AG04450 (cell line): Measurements from ENCODE around the gene RAD23B. TPM values are rescaled to one million over a fixed set of nuclear protein-coding genes. Genes with fewer than 3 reads are reported as not detected.

Experiments used
- CTCF ChIA-PET: fragments of 300-600, 350-600 bp; formaldehyde crosslinking; extraction: SDS; loops from one replicate; lab custom pipeline; 2022; ENCODE audit warnings: antibody characterized with exemption, inconsistent platforms; lab: Charles Lee
- POLR2A ChIA-PET: fragments of 350-600 bp; formaldehyde crosslinking; extraction: SDS; loops from one replicate; lab custom pipeline; 2021; ENCODE audit warnings: antibody characterized with exemption, inconsistent platforms; lab: Yijun Ruan, JAX
- DNase-seq: peaks from one replicate; pipeline ENCODE4 v3.0.0-alpha.2; 2011; ENCODE audit warnings: low read depth, low spot score
- H3K27ac ChIP-seq: one replicate; pipeline ENCODE4 v1.5.1; 2012; ENCODE audit warnings: low read depth, low read length, control low read depth
- H3K27me3 ChIP-seq: one replicate; pipeline ENCODE4 v1.6.0; 2012; ENCODE audit warnings: low read length; ENCODE audit not compliant: control insufficient read depth, insufficient read depth
- H3K4me3 ChIP-seq: 2 replicates; pipeline ENCODE4 v1.5.1; 2011; ENCODE audit warnings: mild to moderate bottlenecking, low read depth, low read length, control low read depth
- H3K9me3 ChIP-seq: 2 replicates; pipeline ENCODE4 v1.5.1; 2012; ENCODE audit warnings: low read length; ENCODE audit not compliant: control insufficient read depth, insufficient read depth
- polyA plus RNA-seq: library from polyadenylated mRNA; depleted of rRNA; stranded (reverse); fragments of >200 nt; gene quantifications from 2 replicates; pipeline ENCODE4 v1.2.3, GENCODE V29; 2011
- TF ChIP-seq, protein P1 (sequence below): IDR thresholded peaks from 2 replicates; pipeline ENCODE4 v1.5.1; 2011; ENCODE audit warnings: low read depth, low read length, control low read depth, inconsistent platforms

Gene RAD23B
- polyA plus RNA-seq, 1 experiment: 224 TPM

DNA sequence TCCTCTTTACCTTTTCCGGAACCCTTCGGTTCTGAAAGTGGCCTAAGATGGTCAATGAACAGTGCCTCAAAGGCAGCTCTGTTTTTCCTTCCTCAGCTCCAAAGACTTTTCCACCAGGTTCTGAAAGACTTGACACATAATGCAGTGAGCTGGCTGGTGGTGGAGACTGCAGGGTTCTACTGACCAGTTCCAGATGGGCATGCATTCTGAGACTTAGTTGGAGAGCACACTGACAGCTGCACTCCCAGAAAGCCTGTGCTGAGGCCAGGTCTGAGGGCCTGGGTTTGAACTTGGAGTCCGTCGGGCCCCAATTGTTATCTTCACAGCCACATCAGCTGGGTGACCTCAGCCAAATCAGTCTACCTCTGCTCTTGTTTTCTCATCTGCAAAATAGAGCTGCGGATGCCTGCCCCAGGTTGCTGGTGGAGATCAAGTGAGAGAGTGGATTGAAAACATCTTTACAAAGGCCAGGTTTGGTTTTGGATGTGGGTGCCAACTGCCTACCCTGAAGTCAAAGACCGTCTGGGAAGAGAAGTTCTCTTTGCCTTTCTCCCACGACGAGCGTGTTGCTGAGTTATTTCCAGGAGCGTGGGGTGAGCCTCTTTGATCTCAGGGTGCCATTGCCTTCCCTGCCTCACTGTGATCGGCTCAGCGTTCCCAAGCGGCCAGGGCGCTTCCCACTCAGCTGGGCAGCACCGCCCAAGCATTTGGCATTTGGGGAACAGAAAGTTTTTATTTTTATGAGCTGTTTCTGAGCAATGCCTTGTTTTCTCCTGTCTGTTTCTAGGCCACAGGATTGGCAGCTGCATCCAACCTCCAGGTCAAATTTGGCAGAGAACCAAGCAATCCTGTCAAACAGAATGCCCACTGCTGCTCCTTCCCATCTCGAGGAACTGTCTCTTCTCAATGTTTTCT lies 54.9 kb downstream of the RAD23B start:
- CTCF ChIA-PET: interaction anchor here (0.8 to 4.0 kb wide), 5 partner anchors 10 to 200 kb away, joined by 3 to 37 read pairs (median 4); no protein-coding TSS in a partner anchor
- DNase-seq: no peak
- H3K9me3 ChIP-seq: no peaks in the 10 kb centered on the region
- H3K4me3 ChIP-seq: no peak overlapping the region
- H3K27ac ChIP-seq: no peak overlapping the region
- TF ChIP-seq, protein P1, sequence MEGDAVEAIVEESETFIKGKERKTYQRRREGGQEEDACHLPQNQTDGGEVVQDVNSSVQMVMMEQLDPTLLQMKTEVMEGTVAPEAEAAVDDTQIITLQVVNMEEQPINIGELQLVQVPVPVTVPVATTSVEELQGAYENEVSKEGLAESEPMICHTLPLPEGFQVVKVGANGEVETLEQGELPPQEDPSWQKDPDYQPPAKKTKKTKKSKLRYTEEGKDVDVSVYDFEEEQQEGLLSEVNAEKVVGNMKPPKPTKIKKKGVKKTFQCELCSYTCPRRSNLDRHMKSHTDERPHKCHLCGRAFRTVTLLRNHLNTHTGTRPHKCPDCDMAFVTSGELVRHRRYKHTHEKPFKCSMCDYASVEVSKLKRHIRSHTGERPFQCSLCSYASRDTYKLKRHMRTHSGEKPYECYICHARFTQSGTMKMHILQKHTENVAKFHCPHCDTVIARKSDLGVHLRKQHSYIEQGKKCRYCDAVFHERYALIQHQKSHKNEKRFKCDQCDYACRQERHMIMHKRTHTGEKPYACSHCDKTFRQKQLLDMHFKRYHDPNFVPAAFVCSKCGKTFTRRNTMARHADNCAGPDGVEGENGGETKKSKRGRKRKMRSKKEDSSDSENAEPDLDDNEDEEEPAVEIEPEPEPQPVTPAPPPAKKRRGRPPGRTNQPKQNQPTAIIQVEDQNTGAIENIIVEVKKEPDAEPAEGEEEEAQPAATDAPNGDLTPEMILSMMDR: no peak
- POLR2A ChIA-PET: no interaction called here
- H3K27me3 ChIP-seq: no peaks in the 10 kb centered on the region

DNA sequence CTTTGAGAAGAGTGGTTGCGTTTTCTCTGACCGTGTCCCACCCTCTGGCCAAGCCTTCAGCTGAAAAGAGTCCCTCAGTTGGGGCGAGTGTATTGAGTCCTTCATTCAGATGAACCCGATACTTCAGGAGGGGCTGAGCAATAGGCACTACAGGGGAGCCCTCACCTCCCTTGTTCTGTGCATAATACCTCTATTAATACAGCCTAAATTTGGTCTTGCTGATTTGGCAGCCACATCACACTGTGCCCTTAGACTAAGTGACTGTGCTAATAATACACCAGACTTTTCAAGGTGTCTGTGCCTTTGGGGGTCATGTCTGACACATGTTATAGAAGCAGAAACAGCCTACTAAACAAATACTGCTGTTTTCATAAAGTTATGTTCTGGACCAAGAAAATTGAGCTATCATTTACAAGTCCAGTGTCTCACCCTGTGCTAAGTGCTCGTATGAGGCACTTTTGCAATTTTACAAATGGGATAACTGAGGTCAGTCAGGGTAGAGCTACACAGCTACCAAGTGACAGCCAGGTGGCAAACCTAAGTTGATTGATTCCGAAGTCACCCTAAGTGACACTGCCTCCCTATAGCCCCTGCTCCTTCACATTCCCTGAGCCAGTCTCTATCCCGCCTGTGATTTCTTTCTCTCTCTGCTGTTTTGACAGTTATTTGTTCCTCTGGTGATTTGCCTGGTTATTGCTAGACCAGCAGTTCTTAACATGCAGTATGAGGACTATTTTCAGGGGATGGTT lies 56.0 kb downstream of the RAD23B start:
- DNase-seq: no peak

DNA sequence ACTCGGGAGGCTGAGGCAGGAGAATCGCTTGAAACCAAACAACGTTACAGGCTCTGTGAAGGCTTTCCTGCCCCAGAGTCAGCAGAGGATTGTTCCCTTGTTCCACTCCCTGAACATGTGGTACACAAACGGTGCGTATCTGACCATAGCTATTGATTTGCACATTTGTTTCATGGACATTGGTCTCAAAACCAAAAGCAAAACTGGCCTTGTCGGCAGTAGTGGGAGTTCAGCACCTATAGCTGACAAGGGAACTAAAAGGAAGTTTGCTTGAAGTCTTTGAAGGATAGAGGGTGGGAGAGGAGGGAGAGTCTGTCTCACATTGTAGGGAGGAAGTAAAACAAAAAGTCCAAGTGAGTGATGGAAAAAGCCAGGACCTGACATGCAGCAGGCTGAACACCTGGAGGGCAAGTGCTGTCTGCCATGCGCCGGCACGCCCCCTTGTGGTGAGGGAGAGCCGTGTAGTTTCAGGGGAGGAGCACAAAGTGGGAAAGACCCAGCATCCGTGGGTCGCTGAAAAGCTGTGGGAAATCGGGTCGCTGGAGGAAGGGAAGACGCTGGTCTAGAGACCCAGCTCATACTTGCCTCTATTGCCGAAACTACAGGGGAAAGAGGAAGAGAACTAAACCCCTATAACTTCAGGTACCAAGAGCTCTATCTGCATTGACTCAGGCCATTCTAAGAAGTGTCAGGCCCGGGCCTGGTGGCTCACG lies 58.0 kb downstream of the RAD23B start:
- H3K27me3 ChIP-seq: no peaks in the 10 kb centered on the region
- CTCF ChIA-PET: interaction anchor here (0.5 to 4.2 kb wide), 54 partner anchors 8 to 1527 kb away, joined by 3 to 44 read pairs (median 5); partner anchors contain the start of gene RAD23B
- peak; percentile 27 for DNase-seq
- POLR2A ChIA-PET: interaction anchor here (0.6 kb wide), 1 partner anchor 22 kb away, joined by 3 read pairs; no protein-coding TSS in a partner anchor
- TF ChIP-seq, protein P1: peak; percentile 93
- H3K9me3 ChIP-seq: no peaks in the 10 kb centered on the region
- H3K27ac ChIP-seq: no peak overlapping the region
- no peak overlapping the region for H3K4me3 ChIP-seq

More for the DNA sequence above, 56.0 kb downstream of the RAD23B start:
- no peaks in the 10 kb centered on the region for H3K27me3 ChIP-seq
- TF ChIP-seq, protein P1: no peak
- ChIA-PET POLR2A (interaction anchor here (0.7 kb wide), 1 partner anchor 58 kb away, joined by 5 read pairs; no protein-coding TSS in a partner anchor), CTCF (interaction anchor here (1.5 to 4.2 kb wide), 5 partner anchors 17 to 201 kb away, joined by 4 to 44 read pairs (median 37); no protein-coding TSS in a partner anchor)
- H3K27ac ChIP-seq: peak overlapping the region; percentile 13
- H3K9me3 ChIP-seq: no peaks in the 10 kb centered on the region
- H3K4me3 ChIP-seq: no peak overlapping the region

DNA sequence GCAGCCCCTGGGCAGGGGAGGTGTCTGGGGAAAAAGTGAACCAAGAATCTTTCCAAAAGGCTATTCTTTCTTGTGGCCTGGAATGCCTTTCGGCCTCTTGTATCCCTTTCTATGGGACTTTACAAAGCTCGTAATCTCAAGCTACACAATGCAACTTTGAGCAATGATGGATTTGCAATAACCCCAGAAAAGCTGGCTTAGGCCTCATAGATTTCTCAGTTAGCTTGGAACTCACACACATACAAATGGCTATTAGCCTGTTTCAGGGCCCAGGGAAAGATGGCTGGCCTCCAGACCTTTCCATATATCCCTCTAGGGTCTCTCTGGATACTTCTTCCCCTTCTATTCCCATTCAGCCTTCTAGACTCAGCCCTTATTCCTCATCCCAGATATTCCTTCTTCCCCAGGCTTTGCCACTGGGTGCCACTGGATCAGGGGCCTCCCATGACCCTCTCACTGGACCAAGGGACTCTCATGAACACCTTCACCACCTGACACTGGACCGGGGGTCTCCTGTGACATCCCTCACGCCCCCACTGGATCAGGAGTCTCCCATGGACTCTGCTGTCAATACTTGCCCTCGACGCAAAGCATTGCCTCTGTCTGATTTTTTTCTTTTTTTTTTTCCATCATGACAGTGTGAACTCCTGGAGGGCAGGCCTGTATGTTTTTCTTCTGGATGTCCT lies 59.5 kb downstream of the RAD23B start:
- CTCF ChIA-PET: interaction anchor here (1.2 to 4.2 kb wide), 10 partner anchors 15 to 1501 kb away, joined by 3 to 40 read pairs (median 7); no protein-coding TSS in a partner anchor
- H3K27me3 ChIP-seq: no peaks in the 10 kb centered on the region
- TF ChIP-seq, protein P1: no peak
- POLR2A ChIA-PET: no interaction called here
- DNase-seq: no peak
- H3K9me3 ChIP-seq: no peaks in the 10 kb centered on the region
- no peak overlapping the region for H3K4me3 ChIP-seq
- H3K27ac ChIP-seq: no peak overlapping the region
